ENCODE results near the gene ZBTB37. TPM values are rescaled to one million over a fixed set of nuclear protein-coding genes. Genes with fewer than 3 reads are reported as not detected.

Gene ZBTB37
- total and polyA plus RNA-seq, 9 of the 15 experiments (the other 6 are each of a cell fraction or from before 2014, with no cell fraction given), result 1.3 to 13.9 (median 5.4) TPM

DNA sequence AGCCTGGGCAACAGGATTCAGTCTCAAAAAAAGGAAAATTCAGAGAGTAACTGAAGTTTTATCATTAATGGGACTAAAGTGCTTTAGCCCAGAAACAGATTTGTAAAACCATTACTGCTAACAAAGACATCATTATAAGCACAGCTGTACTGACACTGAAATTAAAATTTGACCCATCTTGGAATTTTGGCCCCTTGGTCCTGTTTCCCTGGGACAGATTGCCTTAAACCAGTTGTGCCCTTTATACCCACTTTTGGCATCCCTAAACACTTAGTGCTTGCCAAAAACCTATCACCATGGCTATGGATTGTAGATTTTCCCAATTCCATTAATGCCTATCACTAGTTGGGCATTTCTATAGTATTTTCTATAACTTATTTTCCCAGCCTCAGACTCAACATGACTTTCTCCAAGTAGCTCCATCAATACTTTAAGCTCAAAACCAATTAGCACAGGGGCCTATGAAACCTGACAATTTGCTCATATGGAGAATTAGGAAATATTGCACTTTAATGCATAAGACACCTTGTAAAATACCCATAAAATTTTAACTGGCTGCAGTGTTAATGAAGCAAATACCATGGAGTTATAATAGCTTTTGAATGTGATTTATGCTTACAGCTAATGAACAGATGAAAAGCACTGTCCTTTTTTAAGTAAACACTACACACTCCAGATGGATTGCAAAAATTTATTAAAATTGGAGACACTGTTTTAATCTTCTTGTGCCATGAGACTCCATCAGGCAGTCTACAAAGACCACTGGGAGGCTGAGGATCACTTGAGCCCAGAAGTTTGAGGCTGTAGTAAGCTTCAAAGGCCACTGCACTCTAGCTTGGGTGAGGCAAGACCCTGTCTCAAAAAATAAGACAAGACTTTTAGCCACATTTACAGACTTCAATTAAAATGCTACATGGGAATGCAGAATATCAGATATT is 4.7 kb upstream of the ZBTB37 start (continued):
- TF ChIP-seq, protein P1, sequence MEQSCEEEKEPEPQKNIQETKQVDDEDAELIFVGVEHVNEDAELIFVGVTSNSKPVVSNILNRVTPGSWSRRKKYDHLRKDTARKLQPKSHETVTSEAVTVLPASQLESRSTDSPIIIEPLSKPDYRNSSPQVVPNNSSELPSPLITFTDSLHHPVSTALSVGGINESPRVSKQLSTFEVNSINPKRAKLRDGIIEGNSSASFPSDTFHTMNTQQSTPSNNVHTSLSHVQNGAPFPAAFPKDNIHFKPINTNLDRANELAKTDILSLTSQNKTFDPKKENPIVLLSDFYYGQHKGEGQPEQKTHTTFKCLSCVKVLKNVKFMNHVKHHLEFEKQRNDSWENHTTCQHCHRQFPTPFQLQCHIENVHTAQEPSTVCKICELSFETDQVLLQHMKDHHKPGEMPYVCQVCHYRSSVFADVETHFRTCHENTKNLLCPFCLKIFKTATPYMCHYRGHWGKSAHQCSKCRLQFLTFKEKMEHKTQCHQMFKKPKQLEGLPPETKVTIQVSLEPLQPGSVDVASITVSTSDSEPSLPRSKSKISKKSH (CRISPR knock-in tag; IDR thresholded peaks at IDR 0.05), result no peak
- no peak for TF ChIP-seq MEIS2 (IDR thresholded peaks at IDR 0.05; ENCODE audit: partially characterized antibody)
- no peak for TF ChIP-seq ZNF217 (CRISPR knock-in tag; IDR thresholded peaks at IDR 0.05)
- no peak for TF ChIP-seq NUFIP1 (IDR thresholded peaks at IDR 0.05; ENCODE audit: partially characterized antibody)
- no peak for TF ChIP-seq PTRF (tag; IDR thresholded peaks at IDR 0.05)
- no peak for TF ChIP-seq ZNF197 (CRISPR knock-in tag; IDR thresholded peaks at IDR 0.05; ENCODE audit: low read depth)
- TF ChIP-seq ZKSCAN1 (IDR thresholded peaks at IDR 0.05; ENCODE audit: low read depth, low read length), result no peak
- no peak for TF ChIP-seq ZNF707 (CRISPR knock-in tag; conservative IDR thresholded peaks at IDR 0.05)
- no peak for TF ChIP-seq ZNF224 (CRISPR knock-in tag; IDR thresholded peaks at IDR 0.05)
- no peak for TF ChIP-seq CXXC5 (CRISPR knock-in tag; IDR thresholded peaks at IDR 0.05)
- TF ChIP-seq NFE2 (IDR thresholded peaks at IDR 0.05; ENCODE audit: low read depth), result no peak
- no peak for TF ChIP-seq ZNF717 (CRISPR knock-in tag; IDR thresholded peaks at IDR 0.05)
- no peak; the same call in 1 of the 2 replicates for TF ChIP-seq CAMTA2 (CRISPR knock-in tag; conservative IDR thresholded peaks at IDR 0.05)
- no peak for TF ChIP-seq SP1 (CRISPR knock-in tag; IDR thresholded peaks at IDR 0.05)
- TF ChIP-seq ZNF431 (CRISPR knock-in tag; IDR thresholded peaks at IDR 0.05), result no peak; the same call in 1 of the 2 replicates
- TF ChIP-seq ZNF436 (CRISPR knock-in tag; IDR thresholded peaks at IDR 0.05), result no peak
- no peak for TF ChIP-seq ZNF146 (CRISPR knock-in tag; IDR thresholded peaks at IDR 0.05; ENCODE audit: unreplicated experiment)
- TF ChIP-seq ZNF586 (CRISPR knock-in tag; conservative IDR thresholded peaks at IDR 0.05), result peak; percentile 77
- TF ChIP-seq ZNF239 (CRISPR knock-in tag; IDR thresholded peaks at IDR 0.05), result no peak
- TF ChIP-seq ARID1B (IDR thresholded peaks at IDR 0.05), result no peak
- TF ChIP-seq MECOM (CRISPR knock-in tag; IDR thresholded peaks at IDR 0.05), result no peak
- TF ChIP-seq ELF1 (tag; IDR thresholded peaks at IDR 0.05), result no peak
- no peak for TF ChIP-seq ZEB2 (IDR thresholded peaks at IDR 0.05)
- TF ChIP-seq, protein P2, sequence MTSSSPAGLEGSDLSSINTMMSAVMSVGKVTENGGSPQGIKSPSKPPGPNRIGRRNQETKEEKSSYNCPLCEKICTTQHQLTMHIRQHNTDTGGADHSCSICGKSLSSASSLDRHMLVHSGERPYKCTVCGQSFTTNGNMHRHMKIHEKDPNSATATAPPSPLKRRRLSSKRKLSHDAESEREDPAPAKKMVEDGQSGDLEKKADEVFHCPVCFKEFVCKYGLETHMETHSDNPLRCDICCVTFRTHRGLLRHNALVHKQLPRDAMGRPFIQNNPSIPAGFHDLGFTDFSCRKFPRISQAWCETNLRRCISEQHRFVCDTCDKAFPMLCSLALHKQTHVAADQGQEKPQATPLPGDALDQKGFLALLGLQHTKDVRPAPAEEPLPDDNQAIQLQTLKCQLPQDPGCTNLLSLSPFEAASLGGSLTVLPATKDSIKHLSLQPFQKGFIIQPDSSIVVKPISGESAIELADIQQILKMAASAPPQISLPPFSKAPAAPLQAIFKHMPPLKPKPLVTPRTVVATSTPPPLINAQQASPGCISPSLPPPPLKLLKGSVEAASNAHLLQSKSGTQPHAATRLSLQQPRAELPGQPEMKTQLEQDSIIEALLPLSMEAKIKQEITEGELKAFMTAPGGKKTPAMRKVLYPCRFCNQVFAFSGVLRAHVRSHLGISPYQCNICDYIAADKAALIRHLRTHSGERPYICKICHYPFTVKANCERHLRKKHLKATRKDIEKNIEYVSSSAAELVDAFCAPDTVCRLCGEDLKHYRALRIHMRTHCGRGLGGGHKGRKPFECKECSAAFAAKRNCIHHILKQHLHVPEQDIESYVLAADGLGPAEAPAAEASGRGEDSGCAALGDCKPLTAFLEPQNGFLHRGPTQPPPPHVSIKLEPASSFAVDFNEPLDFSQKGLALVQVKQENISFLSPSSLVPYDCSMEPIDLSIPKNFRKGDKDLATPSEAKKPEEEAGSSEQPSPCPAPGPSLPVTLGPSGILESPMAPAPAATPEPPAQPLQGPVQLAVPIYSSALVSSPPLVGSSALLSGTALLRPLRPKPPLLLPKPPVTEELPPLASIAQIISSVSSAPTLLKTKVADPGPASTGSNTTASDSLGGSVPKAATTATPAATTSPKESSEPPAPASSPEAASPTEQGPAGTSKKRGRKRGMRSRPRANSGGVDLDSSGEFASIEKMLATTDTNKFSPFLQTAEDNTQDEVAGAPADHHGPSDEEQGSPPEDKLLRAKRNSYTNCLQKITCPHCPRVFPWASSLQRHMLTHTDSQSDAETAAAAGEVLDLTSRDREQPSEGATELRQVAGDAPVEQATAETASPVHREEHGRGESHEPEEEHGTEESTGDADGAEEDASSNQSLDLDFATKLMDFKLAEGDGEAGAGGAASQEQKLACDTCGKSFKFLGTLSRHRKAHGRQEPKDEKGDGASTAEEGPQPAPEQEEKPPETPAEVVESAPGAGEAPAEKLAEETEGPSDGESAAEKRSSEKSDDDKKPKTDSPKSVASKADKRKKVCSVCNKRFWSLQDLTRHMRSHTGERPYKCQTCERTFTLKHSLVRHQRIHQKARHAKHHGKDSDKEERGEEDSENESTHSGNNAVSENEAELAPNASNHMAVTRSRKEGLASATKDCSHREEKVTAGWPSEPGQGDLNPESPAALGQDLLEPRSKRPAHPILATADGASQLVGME (CRISPR knock-in tag; IDR thresholded peaks at IDR 0.05), result no peak
- TF ChIP-seq RBFOX2 (IDR thresholded peaks at IDR 0.05; ENCODE audit: low read depth, low read length), result peak; percentile 68

All from K562 (cell line).